GM21381 (cell line): ENCODE data around the gene UTP11.
A peak's percentile ranks its signal among the peaks of the same experiment; 100 is the strongest.
"Not testable (repeated sequence)": the region's sequence is repeated elsewhere in the genome, so short reads cannot be mapped to it uniquely, and the experiment has no call there.

Experiments
- ATAC-seq: cut with Tn5 transposase; IDR thresholded peaks from one replicate; pipeline ENCODE4 v1.9.1; 2021; ENCODE audit warnings: mild to moderate bottlenecking, moderate library complexity; ENCODE audit not compliant: unreplicated experiment

The UTP11 gene

GRCh38 chr1:38027201-38028104 is 14.9 kb downstream of the UTP11 start:
- ATAC-seq = no peak

GRCh38 chr1:38028105-38028591 is 15.6 kb downstream of the UTP11 start:
- ATAC-seq = peak; percentile 64

- no peak for ATAC-seq
Observed at GRCh38 chr1:38028671-38029070, 16.1 kb downstream of the UTP11 start.

- ATAC-seq = no peak
Observed at GRCh38 chr1:38029081-38029681, 16.6 kb downstream of the UTP11 start.

- ATAC-seq = peak; percentile 46
Observed at GRCh38 chr1:38029685-38030511, 17.4 kb downstream of the UTP11 start.

GRCh38 chr1:38030596-38031512 is 18.3 kb downstream of the UTP11 start:
- no peak for ATAC-seq

GRCh38 chr1:38031513-38031866 is 19.0 kb downstream of the UTP11 start:
- no peak for ATAC-seq

- not testable (repeated sequence) for ATAC-seq
Observed at GRCh38 chr1:38032992-38033391, 20.5 kb downstream of the UTP11 start.

GRCh38 chr1:38034871-38035270 is 22.3 kb downstream of the UTP11 start:
- ATAC-seq = no peak

- ATAC-seq = no peak
Observed at GRCh38 chr1:38037221-38037939, 24.8 kb downstream of the UTP11 start.

GRCh38 chr1:38038861-38039260 is 26.3 kb downstream of the UTP11 start:
- no peak for ATAC-seq

- ATAC-seq = no peak
Observed at GRCh38 chr1:38039331-38040088, 27.0 kb downstream of the UTP11 start.

GRCh38 chr1:38041936-38042834 is 29.7 kb downstream of the UTP11 start:
- ATAC-seq = no peak

- no peak for ATAC-seq
Observed at GRCh38 chr1:38043036-38043747, 30.7 kb downstream of the UTP11 start.

GRCh38 chr1:38044221-38045215 is 32.0 kb downstream of the UTP11 start:
- no peak for ATAC-seq
